Adrenal gland (tissue), 12 donors: ENCODE results near the gene ASPG. TPM values are rescaled to one million over a fixed set of nuclear protein-coding genes. Genes with fewer than 3 reads are reported as not detected.

Experiments used
- DNase-seq, 7 donors: peaks; one replicate each; pipeline ENCODE4 v3.0.0-alpha.2; 2019 to 2020
- H3K27ac ChIP-seq, 5 donors: fragments of 200-600 bp; sonication (generic) in 4 of 5; 1 replicate in 3 of 5; 2 replicates in 2 of 5; pipeline versions ENCODE4 v1.5.1 to v1.8.0; 2016 to 2020; ENCODE audit warnings: mild to moderate bottlenecking in 1 of 5
- H3K27me3 ChIP-seq: fragments of 200-600 bp; 2 replicates; pipeline ENCODE4 v1.8.0; 2021
- H3K36me3 ChIP-seq, 2 donors: fragments of 200-600 bp; replicated peaks in 1 of 2; 1 replicate in 1 of 2; 2 replicates in 1 of 2; pipeline versions ENCODE4 v1.5.1 to v1.8.0; 2018 to 2022
- H3K4me1 ChIP-seq, 2 donors: fragments of 200-600 bp; replicated peaks in 1 of 2; 1 replicate in 1 of 2; 2 replicates in 1 of 2; pipeline versions ENCODE4 v1.5.1 to v1.8.0; 2018 to 2021
- H3K4me3 ChIP-seq, 4 donors: fragments of 200-600 bp; sonication (generic) in 3 of 4; one replicate each; pipeline ENCODE4 v1.5.1; 2016 to 2018
- H3K9me3 ChIP-seq, 3 donors: fragments of 200-600 bp; sonication (generic) in 1 of 3; replicated peaks in 1 of 3; 1 replicate in 2 of 3; 2 replicates in 1 of 3; pipeline versions ENCODE4 v1.5.1 to v1.8.0; 2016 to 2021
- POLR2A ChIP-seq, 2 donors: fragments of 450-650 bp; IDR thresholded peaks; one replicate each; pipeline ENCODE4 v1.6.1; 2017; ENCODE audit warnings: antibody characterized with exemption in 2 of 2, mild to moderate bottlenecking in 2 of 2, moderate library complexity in 1 of 2
- WGBS, 4 donors: extraction: QIAGEN DNeasy Blood & Tissue Kit in 2 of 4; methylation state at CpG; one replicate each; pipeline versions ENCODE4 v1.1.5 to v1.1.7; 2013 to 2017; 5-methylcytosine and 5-hydroxymethylcytosine counted together
- intact Hi-C, 2 donors: fragments of 100-400 bp; cut with DNase I; formaldehyde crosslinking; loops; one replicate each; pipeline versions ENCODE4 v1.14.1 to v1.15.0; 2022 to 2023
- polyA plus RNA-seq, 3 donors: library from polyadenylated mRNA; stranded (reverse); fragments of 200-250 nt in 2 of 3; fragments of 350-450 nt in 1 of 3; fragmentation: Illumina TruSeq in 1 of 3; extraction: RNeasy Lipid Tissue Mini Kit (QIAGEN cat#74804) in 1 of 3; gene quantifications; one replicate each; pipeline ENCODE4 v1.2.3, GENCODE V29; 2013 to 2014
- total RNA-seq, 9 donors: library from RNA; depleted of rRNA in 4 of 9; stranded (reverse); fragments of >200 nt in 4 of 9; fragments of 120-200 nt in 1 of 9; fragmentation: NEBNext Ultra II Directional in 1 of 9; extraction: Animal tissue kit (Norgen Biotek cat#: 25700) in 1 of 9; gene quantifications; one replicate each; pipeline versions ENCODE4 v1.1.0 to v1.2.4, GENCODE V29; 2013 to 2023
- TF ChIP-seq, protein P1 (sequence below), 6 experiments: fragments of 450-650 bp in 4 of 6; fragments of 200-600 bp in 2 of 6; sonication (generic) in 1 of 6; IDR thresholded peaks; 1 replicate in 5 of 6; 2 replicates in 1 of 6; pipeline versions ENCODE4 v1.5.1 to v1.8.0; 2016 to 2021; ENCODE audit warnings: antibody characterized with exemption in 6 of 6, mild to moderate bottlenecking in 2 of 6, moderate library complexity in 1 of 6
- donor health status: healthy with polysubstance abuse.
- donor health status: Bipolar disorder and iron deficiency.
- donor health status: DM: yes; HTN: yes; CAD: no.
- donor health status: DM: no; HTN: no; CAD: no.
- donor health status: DM: no; HTN: no; CAD: no.
- donor health status: DM: yes; HTN: yes; CAD: no.

Gene ASPG
- total and polyA plus RNA-seq, 12 donors: 0.07 to 9.1 (median 3.3) TPM

DNA sequence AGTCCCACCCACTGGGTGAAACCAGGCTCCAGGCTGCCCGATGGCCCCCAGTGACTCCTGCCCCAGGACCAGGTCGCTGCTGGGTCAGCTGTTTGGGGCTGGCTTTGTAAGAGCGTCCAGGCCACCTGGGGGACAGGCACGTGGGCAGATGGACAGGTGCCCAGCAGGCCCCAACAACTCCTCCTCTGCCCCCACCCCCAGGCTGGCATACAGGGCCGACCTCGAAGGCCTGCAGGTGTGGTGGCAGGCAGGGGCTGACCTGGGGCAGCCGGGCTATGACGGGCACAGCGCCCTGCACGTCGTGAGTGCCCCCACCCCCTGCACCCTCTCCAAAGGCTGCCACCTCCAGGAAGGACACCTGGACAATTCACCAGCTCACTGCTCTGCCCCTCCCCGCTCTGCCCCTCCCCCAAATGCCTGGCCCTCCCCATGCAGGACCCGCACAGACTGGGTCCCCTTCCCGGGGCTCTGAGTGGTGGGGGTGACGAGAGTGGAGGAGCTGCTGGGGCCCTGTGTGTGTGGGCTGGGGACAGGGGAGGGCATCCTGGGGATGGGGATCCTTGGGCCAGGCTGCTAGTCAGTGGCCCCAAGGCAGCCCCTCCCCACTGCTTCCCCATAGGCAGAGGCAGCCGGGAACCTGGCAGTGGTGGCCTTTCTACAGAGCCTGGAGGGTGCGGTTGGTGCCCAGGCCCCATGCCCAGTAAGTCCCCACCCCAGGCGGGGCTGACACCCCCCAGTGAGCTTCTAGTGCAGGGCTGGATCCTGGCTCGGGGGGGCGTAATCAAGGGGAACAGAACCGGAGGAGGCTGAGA is 26.0 kb downstream of the ASPG start:
- TF ChIP-seq POLR2A (IDR thresholded peaks at IDR 0.05): no peak
- TF ChIP-seq, protein P1, sequence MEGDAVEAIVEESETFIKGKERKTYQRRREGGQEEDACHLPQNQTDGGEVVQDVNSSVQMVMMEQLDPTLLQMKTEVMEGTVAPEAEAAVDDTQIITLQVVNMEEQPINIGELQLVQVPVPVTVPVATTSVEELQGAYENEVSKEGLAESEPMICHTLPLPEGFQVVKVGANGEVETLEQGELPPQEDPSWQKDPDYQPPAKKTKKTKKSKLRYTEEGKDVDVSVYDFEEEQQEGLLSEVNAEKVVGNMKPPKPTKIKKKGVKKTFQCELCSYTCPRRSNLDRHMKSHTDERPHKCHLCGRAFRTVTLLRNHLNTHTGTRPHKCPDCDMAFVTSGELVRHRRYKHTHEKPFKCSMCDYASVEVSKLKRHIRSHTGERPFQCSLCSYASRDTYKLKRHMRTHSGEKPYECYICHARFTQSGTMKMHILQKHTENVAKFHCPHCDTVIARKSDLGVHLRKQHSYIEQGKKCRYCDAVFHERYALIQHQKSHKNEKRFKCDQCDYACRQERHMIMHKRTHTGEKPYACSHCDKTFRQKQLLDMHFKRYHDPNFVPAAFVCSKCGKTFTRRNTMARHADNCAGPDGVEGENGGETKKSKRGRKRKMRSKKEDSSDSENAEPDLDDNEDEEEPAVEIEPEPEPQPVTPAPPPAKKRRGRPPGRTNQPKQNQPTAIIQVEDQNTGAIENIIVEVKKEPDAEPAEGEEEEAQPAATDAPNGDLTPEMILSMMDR (IDR thresholded peaks at IDR 0.05): no peak
- 61 to 79% (median 69%) methylated on average over 7 to 21 of the region's 21 CpGs for WGBS, 4 donors
- DNase-seq: peak in 1 of 7 donors; percentile 4

DNA sequence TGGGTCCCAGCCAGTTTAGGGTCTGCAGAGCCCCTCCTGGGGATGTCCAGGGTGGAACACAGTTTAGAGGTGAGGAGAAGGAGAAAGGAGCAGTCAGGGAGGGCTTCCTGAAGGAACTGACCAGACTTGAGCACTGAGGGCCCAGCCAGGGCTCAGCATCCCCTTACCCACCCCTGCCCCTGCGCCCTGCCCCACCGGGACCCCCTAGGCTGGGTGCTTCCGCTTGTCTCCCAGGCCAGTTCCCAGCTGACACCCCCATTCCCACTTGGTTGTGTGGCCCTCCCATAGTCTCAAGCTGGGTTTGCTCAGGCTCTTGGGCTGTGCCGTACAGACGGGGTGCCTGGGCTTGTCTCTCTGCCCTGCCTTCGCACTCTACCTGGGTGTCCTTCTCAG is 26.6 kb downstream of the ASPG start:
- H3K27ac ChIP-seq: no peak overlapping the region
- peak in 1 of 7 donors; percentile 5 for DNase-seq
- intact Hi-C loops: no loop called here
- H3K4me3 ChIP-seq: no peak overlapping the region
- H3K4me1 ChIP-seq: peaks cover 6 to 8% of the 10 kb centered on the region in 2 donors
- 71 to 93% (median 86%) methylated on average over 1 to 6 of the region's 6 CpGs; no CpG with 5 or more reads in 1 of the 4 donors for WGBS, 4 donors
- H3K36me3 ChIP-seq: no peaks in the 10 kb centered on the region
- no peak for TF ChIP-seq POLR2A (IDR thresholded peaks at IDR 0.05)
- TF ChIP-seq, protein P1 (IDR thresholded peaks at IDR 0.05): no peak
- peaks cover 15% of the 10 kb centered on the region for H3K27me3 ChIP-seq
- H3K9me3 ChIP-seq: no peaks in the 10 kb centered on the region

More for the DNA sequence above, 26.0 kb downstream of the ASPG start:
- peaks cover 9% of the 10 kb centered on the region for H3K27me3 ChIP-seq
- no peak overlapping the region for H3K4me3 ChIP-seq
- intact Hi-C loops: no loop called here
- H3K27ac ChIP-seq: no peak overlapping the region
- H3K9me3 ChIP-seq: no peaks in the 10 kb centered on the region
- no peaks in the 10 kb centered on the region for H3K36me3 ChIP-seq
- peaks cover 2 to 3% of the 10 kb centered on the region in 2 donors for H3K4me1 ChIP-seq

DNA sequence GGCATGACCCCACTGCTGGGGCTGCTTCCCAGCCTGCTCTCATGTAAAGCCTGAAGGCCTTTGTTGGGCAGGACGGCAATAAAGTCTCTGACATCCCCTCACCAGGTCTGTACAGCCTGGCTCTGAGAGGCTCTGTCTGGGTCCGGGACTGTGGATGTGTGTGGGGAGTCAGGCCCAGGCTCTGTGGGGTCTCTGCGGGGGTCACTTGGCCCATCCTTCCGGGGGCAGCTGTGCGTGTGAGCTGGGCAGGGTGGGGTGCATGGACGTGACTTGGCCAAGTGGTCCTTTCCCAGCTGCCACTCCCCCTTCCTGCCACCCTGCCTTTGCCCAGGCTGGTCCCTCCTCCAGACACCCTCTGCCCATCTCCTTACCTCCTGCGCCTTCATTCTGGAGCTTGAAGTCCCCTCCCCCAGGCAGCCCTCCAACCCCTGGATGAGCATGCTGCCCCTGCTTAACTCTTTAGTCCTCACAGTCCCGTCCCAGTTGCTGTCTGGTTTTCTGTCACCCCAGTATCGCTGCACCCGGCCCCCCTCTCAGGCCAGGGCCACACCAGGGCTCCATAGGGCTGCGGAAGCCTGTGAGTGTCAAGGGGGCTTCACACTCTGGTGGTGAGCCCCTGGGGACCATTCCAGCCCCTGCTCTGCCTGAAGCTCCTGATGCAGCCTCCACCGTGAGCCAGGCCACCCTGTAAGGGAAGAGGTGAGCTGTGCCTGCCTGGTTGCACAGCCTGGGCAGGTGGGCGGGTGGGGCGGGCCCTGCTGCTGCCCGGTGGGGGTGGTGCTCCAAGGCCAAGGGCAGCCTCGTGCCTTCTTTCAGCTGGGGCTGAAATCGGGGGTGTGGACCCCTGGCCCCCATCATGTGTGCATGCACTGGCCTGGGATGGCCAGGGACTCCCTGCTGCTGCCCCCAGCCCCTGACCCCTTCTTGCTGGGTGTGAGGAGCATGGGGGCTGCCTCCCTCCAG is 27.4 kb downstream of the ASPG start:
- no peaks in the 10 kb centered on the region for H3K36me3 ChIP-seq
- intact Hi-C loops: no loop called here
- DNase-seq: peak in 1 of 7 donors; percentile 6
- H3K9me3 ChIP-seq: no peaks in the 10 kb centered on the region
- H3K4me1 ChIP-seq: peaks cover 9 to 11% of the 10 kb centered on the region in 2 donors
- WGBS, 4 donors: 63 to 71% (median 69%) methylated on average over 6 to 17 of the region's 17 CpGs
- TF ChIP-seq POLR2A (IDR thresholded peaks at IDR 0.05): no peak
- TF ChIP-seq, protein P1 (IDR thresholded peaks at IDR 0.05): no peak
- H3K27ac ChIP-seq: no peak overlapping the region
- H3K4me3 ChIP-seq: no peak overlapping the region
- H3K27me3 ChIP-seq: peaks cover 23% of the 10 kb centered on the region
